Mesenchymal stem cell (in vitro differentiated cells and primary cell): ENCODE data around the gene TMCO4.
A peak's percentile ranks its signal among the peaks of the same experiment; 100 is the strongest.

ENCODE experiments used
- DNase-seq: peaks from one replicate; pipeline ENCODE4 v3.0.0-alpha.2; 2013
- H2AFZ ChIP-seq: one replicate; pipeline ENCODE4 v1.6.1; 2013; ENCODE audit warnings: low read depth, mild to moderate bottlenecking, control low read depth, inconsistent platforms, low read length, moderate library complexity
- H2AK5ac ChIP-seq: 2 replicates; pipeline ENCODE4 v1.6.1; 2013; ENCODE audit warnings: low read length, moderate library complexity, mild to moderate bottlenecking, inconsistent platforms; ENCODE audit not compliant: severe bottlenecking
- H2BK120ac ChIP-seq: one replicate; pipeline ENCODE4 v1.6.1; 2013; ENCODE audit warnings: low read depth, mild to moderate bottlenecking, inconsistent platforms, low read length, moderate library complexity
- H2BK12ac ChIP-seq, 2 experiments: one replicate each; pipeline ENCODE4 v1.6.1; 2013; ENCODE audit warnings: inconsistent platforms in 2 of 2, low read length in 2 of 2, mild to moderate bottlenecking in 2 of 2, moderate library complexity in 2 of 2, control low read depth in 1 of 2
- H2BK15ac ChIP-seq: one replicate; pipeline ENCODE4 v1.6.1; 2013; ENCODE audit warnings: mild to moderate bottlenecking, low read depth, inconsistent platforms; ENCODE audit not compliant: poor library complexity, severe bottlenecking
- H2BK5ac ChIP-seq: 2 replicates; pipeline ENCODE4 v1.6.1; 2013; ENCODE audit warnings: low read depth, mild to moderate bottlenecking, low read length, control low read depth, inconsistent platforms; ENCODE audit not compliant: poor library complexity, severe bottlenecking
- H3K14ac ChIP-seq, 2 experiments: one replicate each; pipeline ENCODE4 v1.6.1; 2013; ENCODE audit warnings: inconsistent platforms in 2 of 2, low read length in 2 of 2, control low read depth in 1 of 2, mild to moderate bottlenecking in 1 of 2, moderate library complexity in 1 of 2
- H3K18ac ChIP-seq, 2 experiments: one replicate each; pipeline ENCODE4 v1.6.1; 2013; ENCODE audit warnings: inconsistent platforms in 2 of 2, low read length in 2 of 2, control low read depth in 1 of 2, low read depth in 1 of 2, mild to moderate bottlenecking in 1 of 2
- H3K23ac ChIP-seq, 2 experiments: one replicate each; pipeline ENCODE4 v1.6.1; 2013; ENCODE audit warnings: inconsistent platforms in 2 of 2, low read length in 2 of 2, mild to moderate bottlenecking in 2 of 2, moderate library complexity in 2 of 2, control low read depth in 1 of 2
- H3K27ac ChIP-seq: 2 replicates; pipeline ENCODE4 v1.5.1; 2013; ENCODE audit warnings: mild to moderate bottlenecking, moderate library complexity, low read length, control low read depth, inconsistent platforms; ENCODE audit not compliant: poor library complexity, severe bottlenecking
- H3K27me3 ChIP-seq, 2 experiments: 2 replicates each; pipeline versions ENCODE4 v1.6.1 to v1.7.0; 2013; ENCODE audit warnings: low read length in 2 of 2, mild to moderate bottlenecking in 2 of 2, moderate library complexity in 2 of 2, control low read depth in 1 of 2, inconsistent platforms in 1 of 2; ENCODE audit not compliant: control insufficient read depth in 1 of 2, insufficient read depth in 1 of 2
- H3K36me3 ChIP-seq, 2 experiments: 2 replicates each; pipeline versions ENCODE4 v1.6.1 to v1.7.0; 2013; ENCODE audit warnings: low read length in 2 of 2, control low read depth in 1 of 2, inconsistent platforms in 1 of 2, low read depth in 1 of 2, mild to moderate bottlenecking in 1 of 2; ENCODE audit not compliant: insufficient read depth in 2 of 2, control insufficient read depth in 1 of 2
- H3K4ac ChIP-seq, 2 experiments: one replicate each; pipeline ENCODE4 v1.6.1; 2013; ENCODE audit warnings: inconsistent platforms in 2 of 2, low read length in 2 of 2, mild to moderate bottlenecking in 2 of 2, moderate library complexity in 2 of 2, control low read depth in 1 of 2, low read depth in 1 of 2
- H3K4me1 ChIP-seq: 2 replicates; pipeline ENCODE4 v1.6.1; 2013; ENCODE audit warnings: low read depth, low read length, control low read depth; ENCODE audit not compliant: control insufficient read depth, insufficient read depth
- H3K4me2 ChIP-seq: 2 replicates; pipeline ENCODE4 v1.6.1; 2013; ENCODE audit warnings: low read length, mild to moderate bottlenecking, inconsistent platforms; ENCODE audit not compliant: poor library complexity, severe bottlenecking
- H3K4me3 ChIP-seq, 2 experiments: 2 replicates each; pipeline versions ENCODE4 v1.5.1 to v1.7.0; 2013; ENCODE audit warnings: low read length in 2 of 2, mild to moderate bottlenecking in 2 of 2, control low read depth in 1 of 2, low read depth in 1 of 2; ENCODE audit not compliant: insufficient read depth in 1 of 2
- H3K79me1 ChIP-seq: replicated peaks from 2 replicates; pipeline ENCODE4 v1.6.1; 2013; ENCODE audit warnings: mild to moderate bottlenecking, control low read depth, low read length, inconsistent platforms; ENCODE audit not compliant: poor library complexity, severe bottlenecking
- H3K9ac ChIP-seq: 2 replicates; pipeline ENCODE4 v1.7.0; 2013; ENCODE audit warnings: mild to moderate bottlenecking, low read length, moderate library complexity
- H3K9me3 ChIP-seq: 2 replicates; pipeline ENCODE4 v1.7.0; 2013; ENCODE audit warnings: mild to moderate bottlenecking, low read length; ENCODE audit not compliant: control insufficient read depth
- H4K8ac ChIP-seq: one replicate; pipeline ENCODE4 v1.6.1; 2013; ENCODE audit warnings: inconsistent platforms, mild to moderate bottlenecking, low read length, moderate library complexity
- H4K91ac ChIP-seq: one replicate; pipeline ENCODE4 v1.6.1; 2013; ENCODE audit warnings: mild to moderate bottlenecking, low read length, inconsistent platforms
- WGBS: methylation state at CpG from one replicate; pipeline ENCODE4 v1.1.7; 2013; ENCODE audit warnings: mixed read lengths; 5-methylcytosine and 5-hydroxymethylcytosine counted together

The TMCO4 gene

DNA sequence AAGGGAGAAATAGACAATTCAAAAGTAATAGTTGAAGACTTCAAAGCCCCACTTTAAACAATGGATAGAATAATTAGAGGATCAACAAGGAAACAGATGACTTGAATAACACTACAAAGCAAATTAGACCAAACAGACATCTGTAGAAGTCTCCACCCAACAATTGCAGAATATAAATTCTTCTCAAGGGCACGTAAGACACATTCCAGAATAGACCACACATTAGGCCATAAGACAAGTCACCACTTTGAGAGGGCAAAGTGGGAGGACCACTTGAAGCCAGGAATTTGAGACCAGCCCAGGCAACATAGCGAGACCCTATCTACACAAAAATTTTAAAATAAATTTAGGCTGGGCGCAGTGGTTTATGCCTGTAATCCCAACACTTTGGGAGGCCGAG, 35.9 kb upstream of the TMCO4 start:
- no peaks in the 10 kb centered on the region for H3K79me1 ChIP-seq
- H2BK12ac ChIP-seq: no peak overlapping the region
- no peaks in the 10 kb centered on the region for H3K4me1 ChIP-seq
- H3K27me3 ChIP-seq: no peaks in the 10 kb centered on the region
- no peak overlapping the region for H3K27ac ChIP-seq
- H3K9me3 ChIP-seq: peaks cover 11% of the 10 kb centered on the region
- no peak overlapping the region for H3K23ac ChIP-seq
- no peak overlapping the region for H2BK120ac ChIP-seq
- H3K4ac ChIP-seq: no peak overlapping the region
- no peak for DNase-seq
- H3K4me3 ChIP-seq: no peak overlapping the region
- no peak overlapping the region for H2BK15ac ChIP-seq
- no peak overlapping the region for H4K91ac ChIP-seq
- no peak overlapping the region for H2AK5ac ChIP-seq
- no peaks in the 10 kb centered on the region for H3K36me3 ChIP-seq
- WGBS: 87% methylated on average over 4 of the region's 4 CpGs
- no peak overlapping the region for H3K18ac ChIP-seq
- H2BK5ac ChIP-seq: no peak overlapping the region
- H4K8ac ChIP-seq: no peak overlapping the region
- H3K4me2 ChIP-seq: no peak overlapping the region
- H3K9ac ChIP-seq: no peak overlapping the region
- H3K14ac ChIP-seq: no peak overlapping the region
- no peak overlapping the region for H2AFZ ChIP-seq

DNA sequence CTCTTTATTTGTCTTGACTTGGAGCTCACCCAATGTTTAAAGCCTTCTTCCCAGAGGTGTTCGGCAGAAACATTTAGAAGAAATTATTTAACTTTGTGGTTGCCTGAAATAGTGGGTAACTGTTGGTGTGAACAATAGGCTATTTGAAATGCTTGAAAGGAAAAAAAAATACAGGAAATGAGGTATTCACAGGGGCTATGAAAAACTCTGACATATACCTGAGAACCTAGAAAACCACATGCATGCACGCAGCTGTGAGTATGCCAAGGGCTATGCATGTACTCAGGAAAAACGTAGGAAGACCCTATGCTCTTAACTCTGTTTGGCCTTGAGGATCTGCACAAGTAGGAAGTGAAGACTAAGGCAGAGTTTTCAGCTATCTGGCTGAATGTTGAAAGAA, 31.7 kb upstream of the TMCO4 start:
- H3K14ac ChIP-seq: no peak overlapping the region
- peaks cover 11% of the 10 kb centered on the region for H3K9me3 ChIP-seq
- H3K4me3 ChIP-seq: no peak overlapping the region
- H2BK120ac ChIP-seq: no peak overlapping the region
- no peak overlapping the region for H2BK15ac ChIP-seq
- H3K18ac ChIP-seq: no peak overlapping the region
- H3K4me2 ChIP-seq: no peak overlapping the region
- WGBS: 86% methylated on average over 3 of the region's 3 CpGs
- no peak overlapping the region for H3K27ac ChIP-seq
- no peak overlapping the region for H4K8ac ChIP-seq
- H2AFZ ChIP-seq: no peak overlapping the region
- H2BK12ac ChIP-seq: no peak overlapping the region
- H3K4me1 ChIP-seq: no peaks in the 10 kb centered on the region
- no peak for DNase-seq
- no peaks in the 10 kb centered on the region for H3K27me3 ChIP-seq
- no peak overlapping the region for H3K4ac ChIP-seq
- H3K23ac ChIP-seq: no peak overlapping the region
- H3K36me3 ChIP-seq: no peaks in the 10 kb centered on the region
- H3K79me1 ChIP-seq: no peaks in the 10 kb centered on the region
- H4K91ac ChIP-seq: no peak overlapping the region
- H3K9ac ChIP-seq: no peak overlapping the region
- H2BK5ac ChIP-seq: no peak overlapping the region
- no peak overlapping the region for H2AK5ac ChIP-seq

DNA sequence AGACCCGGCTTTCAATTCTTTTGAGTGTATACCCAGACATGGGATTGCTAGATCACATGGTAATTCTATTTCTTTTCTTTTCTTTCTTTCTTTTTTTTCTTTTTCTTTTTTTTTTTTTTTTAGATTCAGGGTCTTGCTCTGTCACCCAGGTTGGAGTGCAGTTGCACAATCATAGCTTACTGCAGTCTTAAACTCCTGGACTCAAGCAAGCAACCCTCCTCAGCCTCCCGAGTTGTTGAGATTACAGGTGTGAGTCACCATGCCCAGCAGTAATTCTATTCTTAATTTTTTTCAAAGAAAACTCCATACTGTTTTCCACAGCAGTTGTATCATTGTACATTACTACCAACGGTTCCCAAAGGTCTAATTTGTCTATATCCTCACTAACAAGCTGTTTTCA, 28.8 kb upstream of the TMCO4 start:
- Histone ChIP-seq H4K8ac (no peak overlapping the region), H3K4me2 (no peak overlapping the region), H3K18ac (no peak overlapping the region), H3K4ac (no peak overlapping the region), H2BK15ac (no peak overlapping the region), H2AFZ (no peak overlapping the region), H3K27ac (no peak overlapping the region), H2BK5ac (no peak overlapping the region), H3K4me3 (no peak overlapping the region), H3K36me3 (no peaks in the 10 kb centered on the region), H3K4me1 (peaks cover 6% of the 10 kb centered on the region), H3K9ac (no peak overlapping the region), H2AK5ac (no peak overlapping the region), H3K14ac (no peak overlapping the region), H3K23ac (no peak overlapping the region), H3K9me3 (peaks cover 11% of the 10 kb centered on the region), H2BK12ac (no peak overlapping the region), H3K27me3 (no peaks in the 10 kb centered on the region), H3K79me1 (no peaks in the 10 kb centered on the region), H4K91ac (no peak overlapping the region), H2BK120ac (no peak overlapping the region)
- peak; percentile 7 for DNase-seq
- WGBS: 40% methylated on average over 3 of the region's 3 CpGs

DNA sequence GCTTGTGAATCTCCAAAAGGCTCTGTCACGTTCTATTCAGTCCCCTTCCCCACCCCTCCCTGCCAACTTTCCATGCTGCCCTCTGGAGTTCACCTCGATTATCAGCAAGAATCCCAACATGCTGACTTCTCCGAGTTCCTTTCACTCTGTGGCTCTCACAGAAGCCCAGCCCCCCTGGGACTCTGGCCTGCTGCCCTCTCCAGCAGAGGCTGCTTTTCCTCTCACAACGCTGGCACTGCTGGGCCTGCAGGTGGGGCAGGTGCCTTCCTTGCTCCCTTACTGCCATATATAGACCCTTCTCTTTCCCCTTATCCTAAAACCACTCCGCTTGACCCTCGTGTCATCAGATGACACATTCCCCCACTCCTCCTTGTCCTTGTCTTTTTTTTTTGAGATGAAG, 25.6 kb upstream of the TMCO4 start:
- no peak overlapping the region for H3K4me2 ChIP-seq
- H3K23ac ChIP-seq: no peak overlapping the region
- no peak overlapping the region for H2BK12ac ChIP-seq
- H2BK120ac ChIP-seq: no peak overlapping the region
- 45% methylated on average over 6 of the region's 6 CpGs for whole genome bisulfite sequencing
- H3K79me1 ChIP-seq: no peaks in the 10 kb centered on the region
- H3K14ac ChIP-seq: no peak overlapping the region
- H3K4me3 ChIP-seq: no peak overlapping the region
- no peak overlapping the region for H4K8ac ChIP-seq
- no peak overlapping the region for H4K91ac ChIP-seq
- no peak overlapping the region for H3K9ac ChIP-seq
- H3K36me3 ChIP-seq: no peaks in the 10 kb centered on the region
- DNase-seq: no peak
- no peak overlapping the region for H2AK5ac ChIP-seq
- H3K27ac ChIP-seq: no peak overlapping the region
- H2AFZ ChIP-seq: no peak overlapping the region
- H2BK5ac ChIP-seq: no peak overlapping the region
- H3K4ac ChIP-seq: no peak overlapping the region
- H3K27me3 ChIP-seq: peaks cover 0 to 5% of the 10 kb centered on the region in 2 experiments
- no peak overlapping the region for H3K18ac ChIP-seq
- no peaks in the 10 kb centered on the region for H3K9me3 ChIP-seq
- peaks cover 6% of the 10 kb centered on the region for H3K4me1 ChIP-seq
- H2BK15ac ChIP-seq: no peak overlapping the region
